Kidney capillary endothelial cell (primary cell): Measurements from ENCODE around the gene ARMC3.
"Not testable (repeated sequence)": the region's sequence is repeated elsewhere in the genome, so short reads cannot be mapped to it uniquely, and the experiment has no call there.

Experiments used
- DNase-seq: peaks from one replicate; pipeline ENCODE4 v3.0.0-alpha.2; 2018; ENCODE audit warnings: low spot score

ARMC3 gene

GRCh38 chr10:22927661-22928403, at the start of gene ARMC3:
TSS of gene ARMC3 (plus strand) at chr10:22928053. CDS start at chr10:22931997, 3,944 bp downstream.
- DNase-seq: peak; percentile 37

GRCh38 chr10:22891797-22892196, 36.1 kb upstream of the ARMC3 start:
- DNase-seq: no peak

- DNase-seq: no peak
These were observed 34.1 kb upstream of the ARMC3 start for GRCh38 chr10:22893781-22894180.

GRCh38 chr10:22894714-22895113, 33.1 kb upstream of the ARMC3 start:
- DNase-seq: no peak

GRCh38 chr10:22895252-22895651, 32.6 kb upstream of the ARMC3 start:
- DNase-seq: no peak

GRCh38 chr10:22897371-22897770, 30.5 kb upstream of the ARMC3 start:
- no peak for DNase-seq

- no peak for DNase-seq
These were observed 28.5 kb upstream of the ARMC3 start for GRCh38 chr10:22899307-22899706.

GRCh38 chr10:22899775-22900174, 28.1 kb upstream of the ARMC3 start:
- DNase-seq: no peak

GRCh38 chr10:22900841-22901601, 26.8 kb upstream of the ARMC3 start:
- DNase-seq: no peak

GRCh38 chr10:22902147-22902546, 25.7 kb upstream of the ARMC3 start:
- not testable (repeated sequence) for DNase-seq

- DNase-seq: no peak
These were observed 24.2 kb upstream of the ARMC3 start for GRCh38 chr10:22903694-22904093.

GRCh38 chr10:22906767-22907166, 21.1 kb upstream of the ARMC3 start:
- DNase-seq: no peak

GRCh38 chr10:22908837-22909236, 19.0 kb upstream of the ARMC3 start:
- no peak for DNase-seq

GRCh38 chr10:22909673-22910072, 18.2 kb upstream of the ARMC3 start:
- DNase-seq: not testable (repeated sequence)

- DNase-seq: no peak
These were observed 16.8 kb upstream of the ARMC3 start for GRCh38 chr10:22911067-22911466.

GRCh38 chr10:22911889-22912762, 15.7 kb upstream of the ARMC3 start:
- peak; percentile 4 for DNase-seq

- DNase-seq: no peak
These were observed 15.0 kb upstream of the ARMC3 start for GRCh38 chr10:22912763-22913384.

- DNase-seq: no peak
These were observed 14.3 kb upstream of the ARMC3 start for GRCh38 chr10:22913474-22914092.

- DNase-seq: no peak
These were observed 12.5 kb upstream of the ARMC3 start for GRCh38 chr10:22915314-22915713.

- DNase-seq: no peak
These were observed 2.8 kb upstream of the ARMC3 start for GRCh38 chr10:22925088-22925487.

GRCh38 chr10:22927166-22927565, 687 bp upstream of the ARMC3 start:
- DNase-seq: no peak
